ENCODE measurements around the gene CACNA1C.

Gene CACNA1C

DNA sequence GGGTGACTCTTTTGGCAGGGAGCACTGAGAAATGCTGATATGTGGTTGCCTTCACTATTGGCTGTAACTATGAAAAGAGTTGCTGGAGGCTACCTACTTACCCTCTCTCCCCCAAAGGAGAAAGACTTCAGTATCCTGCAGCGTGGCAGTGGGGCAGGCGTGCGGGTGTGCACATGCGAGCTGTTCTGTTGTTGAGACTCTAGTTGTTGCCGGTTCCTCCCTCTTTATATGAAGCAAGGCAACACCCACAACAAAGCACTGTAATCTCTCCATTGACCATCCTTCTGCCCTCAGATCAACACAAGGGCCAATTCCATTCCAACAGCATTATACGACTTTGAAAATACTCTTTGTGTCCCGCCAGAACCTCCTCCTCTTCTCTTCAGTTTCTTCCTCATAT lies 259.4 kb downstream of the CACNA1C start:
- DNase-seq (ENCODE audit: low spot score) = no peak
- FAIRE-seq = no peak

DNA sequence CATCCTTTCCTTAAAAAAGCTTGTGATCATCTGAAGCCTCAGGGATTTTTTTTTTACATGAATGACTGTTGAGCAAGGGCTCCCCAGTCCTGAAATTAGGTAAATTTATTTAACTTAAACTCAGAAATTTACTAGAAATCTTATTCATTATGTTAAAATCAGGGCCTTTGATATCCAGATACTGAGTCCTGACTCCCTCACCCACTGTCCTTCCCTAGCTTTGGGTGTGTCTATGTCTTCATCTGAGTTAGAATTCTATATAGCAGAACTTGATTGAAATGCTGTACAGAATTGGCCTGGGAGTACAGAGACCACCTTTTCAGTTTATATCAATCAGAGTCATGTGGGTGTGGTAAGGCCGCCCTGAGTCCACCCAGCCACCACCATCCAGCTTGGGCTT lies 260.0 kb downstream of the CACNA1C start:
- no peak for FAIRE-seq

DNA sequence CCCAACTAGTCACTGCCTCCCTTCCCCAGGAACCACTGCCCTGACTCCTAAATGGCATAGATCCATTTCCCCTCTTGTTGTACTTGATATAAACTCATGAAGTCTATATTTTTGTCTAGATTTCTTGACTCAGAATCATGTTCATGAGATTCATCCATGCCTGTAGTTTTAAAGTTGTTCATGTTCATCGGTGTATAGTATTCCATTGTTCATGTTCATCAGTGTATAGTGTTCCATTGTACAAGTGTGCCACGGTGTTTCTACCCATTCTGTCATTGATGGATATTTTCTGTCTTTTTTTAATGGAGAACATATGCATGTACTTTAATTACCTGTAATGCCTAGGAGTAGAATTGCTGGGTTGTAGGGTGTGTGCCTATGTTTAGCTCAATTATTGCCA lies 261.7 kb downstream of the CACNA1C start:
- FAIRE-seq (no peak), DNase-seq (ENCODE audit: low spot score) (no peak)

More for the DNA sequence above, 260.0 kb downstream of the CACNA1C start:
- no peak for DNase-seq (ENCODE audit: low spot score)

DNA sequence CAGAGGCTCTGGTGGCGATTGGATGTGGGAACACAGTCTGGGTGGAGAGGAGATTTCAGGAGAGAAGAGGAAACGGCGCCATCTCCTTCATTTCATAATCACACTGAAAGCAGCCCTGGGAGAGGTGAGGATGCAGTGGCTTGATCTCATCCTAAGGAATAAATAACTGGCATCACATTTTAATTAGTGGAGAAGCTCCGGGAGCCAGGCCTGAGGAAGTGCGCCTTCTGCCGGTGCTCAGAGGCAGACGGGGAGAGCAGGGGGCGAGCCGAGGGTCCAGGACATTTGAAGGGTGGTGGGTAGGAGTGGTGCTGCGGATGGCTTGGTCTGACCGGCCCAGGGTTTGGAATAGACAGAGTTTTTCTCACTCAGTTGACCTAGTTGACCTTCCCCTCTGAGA lies 265.0 kb downstream of the CACNA1C start:
- FAIRE-seq (no peak), DNase-seq (ENCODE audit: low spot score) (no peak)

DNA sequence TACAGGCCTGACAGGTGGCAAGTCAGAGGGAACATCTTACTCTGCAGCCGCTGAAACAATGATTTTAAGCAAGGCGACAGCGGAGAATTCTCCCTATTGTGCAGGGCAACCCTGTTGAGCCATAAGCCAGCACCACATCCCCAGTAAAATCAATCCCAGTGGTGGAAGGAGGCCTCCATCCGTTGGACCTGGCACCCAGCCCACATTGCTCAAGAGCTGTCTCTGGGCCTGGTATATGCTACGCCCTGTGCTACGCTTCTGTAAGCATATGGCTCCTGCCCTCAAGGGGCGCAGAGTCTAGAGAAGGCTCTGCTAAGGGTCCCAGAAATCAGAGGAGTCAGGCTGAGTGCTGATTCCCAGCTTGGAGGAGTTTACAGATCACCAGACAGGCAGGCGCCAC lies 265.5 kb downstream of the CACNA1C start:
- no peak for DNase-seq (ENCODE audit: low spot score)
- FAIRE-seq = no peak

DNA sequence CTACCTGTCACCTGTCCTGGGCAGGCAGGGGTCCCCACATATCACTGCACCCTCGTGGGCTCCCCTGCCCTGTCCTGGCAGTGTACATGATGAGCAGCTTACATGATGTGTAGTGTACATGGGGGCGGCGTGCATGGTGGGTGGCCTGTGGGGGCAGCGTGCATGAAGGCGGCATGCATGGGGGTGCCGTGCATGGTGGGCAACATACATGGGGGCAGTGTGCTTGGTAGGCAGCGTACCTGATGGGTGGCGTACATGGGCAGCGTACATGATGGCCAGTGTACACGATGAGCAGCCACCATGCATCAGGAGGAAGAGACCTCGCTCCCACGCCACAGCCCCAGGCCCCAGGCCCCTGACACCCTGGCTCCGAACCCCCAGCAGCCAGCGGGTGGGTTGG lies 266.3 kb downstream of the CACNA1C start:
- DNase-seq (ENCODE audit: low spot score) = no peak
- no peak for FAIRE-seq

DNA sequence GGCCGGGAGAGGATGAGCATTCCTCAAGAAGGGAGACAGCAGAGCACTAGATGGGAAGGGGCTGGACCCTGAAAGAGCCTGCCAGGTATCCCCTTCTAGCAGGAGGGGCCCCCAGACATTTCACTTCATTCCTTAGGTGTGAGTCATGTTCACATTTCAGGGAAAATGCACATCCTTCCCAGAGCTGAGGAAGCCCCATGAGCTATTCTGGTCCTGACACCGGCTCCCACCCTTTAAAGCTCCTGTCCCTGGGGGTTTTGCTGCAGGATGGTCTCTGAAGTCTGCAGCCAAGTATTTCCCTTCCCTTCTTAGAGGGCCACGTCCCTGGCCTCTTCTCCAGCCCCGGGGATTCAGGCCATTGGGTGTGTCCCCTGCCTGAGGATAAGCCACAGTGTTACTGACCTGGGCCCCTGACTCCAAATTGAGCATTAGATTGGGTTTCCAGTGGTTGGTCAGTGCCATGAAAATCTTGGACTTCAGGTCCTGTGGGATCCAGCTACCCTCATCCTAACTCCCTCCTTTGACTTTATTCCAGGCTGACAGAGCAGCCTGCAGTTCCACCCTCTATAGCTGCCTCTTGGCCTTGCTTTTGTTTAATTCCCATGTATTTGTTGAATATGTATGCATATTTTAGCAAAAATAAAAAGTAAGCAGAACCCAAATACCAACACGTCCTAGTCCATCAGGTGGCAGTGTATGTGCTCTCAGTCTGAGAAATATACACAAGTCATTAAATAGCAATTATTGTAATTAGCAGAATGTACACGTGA lies 267.1 kb downstream of the CACNA1C start:
- DNase-seq (ENCODE audit: low spot score) (no peak), FAIRE-seq (no peak)

DNA sequence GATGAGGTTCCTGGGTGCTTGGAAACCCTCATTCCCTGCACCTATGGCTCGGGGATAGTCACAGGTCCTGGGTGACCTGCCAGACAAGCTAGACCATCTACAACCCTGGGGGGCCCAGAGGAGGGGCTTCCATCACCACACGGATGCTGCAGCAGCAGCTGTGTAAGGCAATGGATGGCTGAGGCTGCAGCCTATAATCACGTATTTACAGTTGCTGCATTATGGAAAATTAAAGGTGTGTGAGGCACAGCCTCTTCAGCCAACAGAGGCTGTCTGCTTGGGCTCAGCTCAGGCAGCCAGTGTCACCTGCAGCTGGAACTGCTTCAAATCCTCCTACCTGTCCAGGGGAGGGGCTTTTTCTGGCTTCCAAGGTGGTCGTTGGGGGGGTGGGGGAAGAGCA lies 268.1 kb downstream of the CACNA1C start:
- DNase-seq (ENCODE audit: low spot score) (no peak), FAIRE-seq (no peak)

DNA sequence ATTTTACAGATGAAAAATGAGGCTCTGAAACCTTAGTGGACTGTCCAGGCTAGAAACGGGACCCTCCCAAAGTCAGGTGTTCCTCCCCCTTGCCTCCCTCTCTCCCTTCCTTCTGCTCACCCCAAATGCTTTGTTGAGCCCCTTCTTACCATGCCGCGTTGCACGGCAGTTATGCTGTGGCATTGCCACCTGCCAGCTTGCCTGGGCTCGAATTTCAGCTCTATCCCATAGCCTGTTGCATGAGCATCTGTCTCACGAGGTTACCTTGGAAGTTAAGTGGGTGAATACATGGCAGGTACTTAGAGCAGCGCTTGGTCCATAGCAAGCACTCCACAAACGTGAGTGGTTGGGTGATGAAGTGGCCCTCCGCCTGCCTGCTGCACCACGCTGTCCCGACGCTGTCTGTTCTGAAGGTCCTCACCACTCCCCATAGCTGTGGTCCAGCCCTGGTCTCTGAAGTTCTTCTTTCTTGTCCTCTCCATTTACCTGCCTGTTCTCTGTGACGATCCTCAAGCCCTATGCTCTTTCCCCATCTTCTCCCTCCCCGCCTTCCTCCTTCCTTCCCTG lies 269.9 kb downstream of the CACNA1C start:
- FAIRE-seq = no peak
- DNase-seq (ENCODE audit: low spot score) = no peak

DNA sequence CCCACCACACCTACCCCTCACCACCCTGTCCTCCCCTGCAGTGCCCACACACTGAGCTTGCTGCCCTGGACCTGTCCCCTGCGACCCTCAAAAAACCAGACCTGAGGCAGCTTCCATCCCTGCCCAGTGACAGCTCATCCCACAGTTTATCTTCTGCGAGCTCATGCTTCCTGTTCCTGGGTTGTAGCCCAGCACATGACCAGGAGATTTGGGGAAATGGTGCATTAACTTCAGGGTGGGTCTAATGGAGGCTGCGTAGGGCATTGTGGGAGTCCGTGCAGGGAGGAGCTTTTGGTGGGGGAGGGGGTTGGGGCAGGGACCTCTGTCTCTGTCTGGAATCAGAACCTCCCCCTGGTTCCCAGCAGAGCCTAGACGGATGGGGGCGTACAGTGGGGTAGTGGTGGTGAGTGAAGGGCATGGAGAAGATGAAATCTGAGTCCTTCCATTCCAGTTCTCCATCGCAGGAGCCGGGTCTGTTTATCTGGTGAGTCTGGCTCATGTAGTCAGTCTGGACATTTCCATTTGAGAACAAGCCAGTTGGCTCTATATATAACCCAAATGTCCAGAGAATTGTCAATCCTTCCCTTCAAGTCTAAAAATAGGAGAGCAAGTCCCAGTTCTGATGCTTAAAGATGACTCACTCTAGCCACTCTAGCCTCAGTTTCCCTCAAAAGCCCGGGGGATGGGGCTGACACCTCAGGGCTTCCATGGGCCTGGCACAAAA lies 270.9 kb downstream of the CACNA1C start:
- DNase-seq (ENCODE audit: low spot score) = no peak

DNA sequence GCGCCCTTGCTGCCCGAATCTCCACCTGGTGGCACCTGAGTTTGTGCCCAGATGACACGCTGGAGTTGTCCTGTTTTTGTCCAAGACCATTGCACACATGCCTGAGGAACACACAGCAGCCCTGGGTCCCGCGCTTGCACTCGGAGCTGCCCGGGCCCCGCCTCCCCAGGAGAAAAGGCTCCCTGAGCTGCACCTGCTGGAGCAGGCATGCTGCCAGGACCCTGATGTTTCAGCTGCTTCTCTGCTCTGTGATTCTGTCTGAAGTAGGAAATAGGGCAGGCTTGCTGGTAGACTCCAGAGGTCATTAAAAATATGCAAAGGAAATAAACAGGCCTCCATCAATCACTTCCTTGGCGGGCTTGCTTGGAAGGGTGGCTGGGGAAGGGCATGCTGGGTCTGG lies 271.6 kb downstream of the CACNA1C start:
- FAIRE-seq (no peak), DNase-seq (ENCODE audit: low spot score) (no peak)

More for the DNA sequence above, 270.9 kb downstream of the CACNA1C start:
- no peak for FAIRE-seq

DNA sequence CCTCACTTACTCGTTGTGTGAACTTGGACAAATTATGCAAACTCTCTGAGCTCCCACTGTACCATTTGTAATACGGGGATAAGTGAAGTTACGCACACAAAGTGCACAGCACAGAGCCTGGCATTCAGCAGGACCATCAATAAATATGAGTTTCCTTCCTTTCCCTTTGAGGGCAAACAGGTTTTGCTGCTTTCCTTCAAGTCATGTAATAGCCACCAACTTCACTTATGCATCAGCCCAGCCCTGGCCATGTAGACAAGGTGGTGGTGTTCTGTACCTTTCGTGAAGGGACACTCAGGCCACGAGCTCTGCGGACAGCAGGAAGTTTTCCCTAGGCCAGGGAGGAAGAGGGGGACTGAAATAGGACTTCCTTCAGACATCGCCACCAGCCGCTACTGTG lies 272.7 kb downstream of the CACNA1C start:
- DNase-seq (ENCODE audit: low spot score) (no peak), FAIRE-seq (no peak)

DNA sequence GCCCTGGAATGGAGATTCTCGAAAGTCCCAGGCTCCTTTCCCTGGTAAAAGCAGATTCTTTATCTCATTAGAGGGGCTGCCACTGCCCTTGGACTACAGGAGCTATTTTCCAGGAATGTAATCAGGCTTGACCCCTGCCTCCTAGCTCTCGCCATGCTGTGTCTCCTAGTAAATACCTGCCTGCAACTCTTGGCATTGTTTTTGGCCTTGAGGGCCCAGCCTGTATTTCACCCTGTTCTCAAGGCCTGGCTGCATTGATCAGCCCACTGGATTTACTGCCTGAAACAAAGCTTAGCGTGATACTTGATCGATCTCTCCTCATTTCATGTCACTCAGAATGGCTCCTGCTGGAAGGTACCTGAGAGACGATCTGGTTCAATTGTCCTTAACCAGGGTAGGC lies 273.7 kb downstream of the CACNA1C start:
- FAIRE-seq (no peak), DNase-seq (ENCODE audit: low spot score) (no peak)

DNA sequence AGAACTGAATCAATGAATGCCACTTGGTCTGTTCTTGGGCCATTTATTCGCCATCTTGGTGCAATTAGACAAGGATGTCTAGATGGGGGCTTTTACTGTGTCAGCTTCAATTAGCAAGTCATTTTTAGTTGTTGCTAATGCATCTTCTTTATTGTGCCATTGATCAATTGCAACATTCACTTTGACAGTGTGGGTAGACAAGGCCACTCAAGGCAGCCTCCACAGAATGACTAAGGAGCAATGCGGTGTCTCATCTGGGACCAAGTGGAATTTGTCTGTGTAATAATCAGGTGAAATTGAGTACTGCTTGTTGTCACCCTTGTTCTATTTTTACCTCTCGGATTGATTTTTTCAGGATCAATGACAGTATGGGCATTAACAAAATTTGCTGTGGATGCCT lies 275.9 kb downstream of the CACNA1C start:
- no peak for DNase-seq (ENCODE audit: low spot score)
- FAIRE-seq = no peak

DNA sequence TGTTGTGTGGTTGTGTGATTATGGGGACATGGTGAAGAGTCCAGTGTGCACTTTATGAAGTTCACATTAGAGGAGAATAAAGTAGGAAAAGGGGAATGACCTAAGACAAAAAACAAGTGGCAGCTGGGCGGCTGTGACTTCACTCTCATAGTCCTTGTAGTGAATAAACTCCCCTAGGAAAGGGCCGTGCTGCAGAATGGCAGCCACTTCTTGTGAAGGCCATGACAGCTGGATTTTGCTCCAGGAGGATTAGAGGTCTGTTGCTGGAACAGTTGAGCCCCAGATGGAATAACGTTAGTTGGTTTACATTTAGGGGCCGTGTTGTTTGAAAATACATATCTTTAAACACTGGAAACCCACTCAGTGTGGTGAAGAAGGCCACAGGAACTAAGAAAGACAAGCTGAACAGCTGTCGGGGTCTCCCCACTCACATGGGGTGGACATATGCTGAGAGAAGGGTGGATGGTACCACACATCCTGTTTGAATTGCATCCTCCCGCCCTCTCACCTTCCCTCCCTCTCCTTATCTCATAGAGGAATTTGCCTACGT lies 276.9 kb downstream of the CACNA1C start:
- no peak for DNase-seq (ENCODE audit: low spot score)
- FAIRE-seq = no peak

DNA sequence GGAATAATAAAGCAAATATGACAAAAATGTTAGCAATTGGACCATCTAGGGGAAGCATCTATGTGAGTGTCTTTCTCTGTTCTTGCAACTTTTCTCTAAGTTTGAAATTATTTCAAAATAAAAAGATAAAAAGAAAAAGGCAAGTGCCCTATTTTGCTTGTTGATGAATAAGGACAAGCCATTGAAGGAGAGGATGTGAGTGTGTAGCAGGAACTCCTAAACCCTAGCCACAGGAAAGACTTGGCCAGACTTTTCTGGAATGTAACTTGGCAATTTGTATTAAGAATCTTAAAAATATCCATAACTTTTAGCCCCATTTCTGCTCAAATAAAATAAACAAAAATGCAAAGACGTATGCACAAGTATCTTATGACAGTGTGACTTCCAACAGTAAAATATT lies 279.4 kb downstream of the CACNA1C start:
- no peak for DNase-seq (ENCODE audit: low spot score)
- FAIRE-seq = no peak

DNA sequence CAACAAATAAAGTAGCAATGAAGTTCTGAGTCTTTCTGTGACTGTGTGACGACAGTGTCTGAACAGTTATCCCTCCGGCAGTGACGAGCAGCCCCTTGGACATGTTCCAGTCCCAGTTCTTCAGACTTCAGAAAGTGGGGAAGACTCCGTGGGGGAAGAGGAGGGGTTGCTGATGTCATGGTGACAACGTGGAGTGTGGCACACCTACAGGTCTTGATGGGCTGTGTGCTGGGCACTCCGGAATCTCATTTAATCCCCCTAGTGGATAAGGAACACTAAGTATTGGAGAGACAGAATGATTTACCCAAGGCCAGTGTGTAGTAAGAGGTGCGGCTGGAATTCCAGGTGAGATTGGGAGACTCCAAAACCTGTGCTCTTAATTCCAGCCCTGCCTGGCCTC lies 280.2 kb downstream of the CACNA1C start:
- FAIRE-seq = no peak

DNA sequence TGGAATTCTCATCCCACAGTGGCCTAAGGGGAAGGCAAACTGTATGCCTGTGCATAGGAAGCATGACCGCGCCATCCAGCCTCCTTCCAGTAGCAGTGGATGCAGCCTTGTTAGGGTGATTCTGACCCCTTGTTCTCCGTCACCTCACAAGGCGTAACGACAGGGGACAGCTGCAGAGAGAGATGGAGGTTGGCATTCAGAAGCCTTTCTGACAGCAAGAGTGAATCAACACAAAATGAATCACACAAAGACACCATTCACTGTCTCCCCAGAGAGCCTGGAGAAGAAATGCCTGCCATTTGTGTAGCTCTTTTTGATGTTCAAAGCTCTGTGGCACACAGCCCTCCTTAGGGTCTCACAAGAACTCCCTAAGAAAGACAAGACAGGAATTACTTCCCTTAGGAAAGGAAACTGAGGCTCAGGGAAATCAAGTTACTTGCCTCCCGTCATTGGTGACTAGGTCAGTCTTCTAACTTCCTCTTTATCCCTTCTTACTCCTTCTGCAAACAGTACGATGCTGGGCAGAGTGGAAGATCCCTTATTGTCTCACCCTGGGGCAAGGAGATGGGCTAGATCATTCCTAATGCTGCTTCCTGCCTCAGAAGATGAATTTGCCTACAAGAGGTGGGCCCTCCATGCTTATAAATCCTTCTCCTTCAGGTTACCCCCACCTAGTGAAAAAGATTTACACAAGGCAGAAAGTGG lies 280.9 kb downstream of the CACNA1C start:
- FAIRE-seq (no peak), DNase-seq (ENCODE audit: low spot score) (no peak)

More for the DNA sequence above, 280.2 kb downstream of the CACNA1C start:
- DNase-seq (ENCODE audit: low spot score) = no peak

DNA sequence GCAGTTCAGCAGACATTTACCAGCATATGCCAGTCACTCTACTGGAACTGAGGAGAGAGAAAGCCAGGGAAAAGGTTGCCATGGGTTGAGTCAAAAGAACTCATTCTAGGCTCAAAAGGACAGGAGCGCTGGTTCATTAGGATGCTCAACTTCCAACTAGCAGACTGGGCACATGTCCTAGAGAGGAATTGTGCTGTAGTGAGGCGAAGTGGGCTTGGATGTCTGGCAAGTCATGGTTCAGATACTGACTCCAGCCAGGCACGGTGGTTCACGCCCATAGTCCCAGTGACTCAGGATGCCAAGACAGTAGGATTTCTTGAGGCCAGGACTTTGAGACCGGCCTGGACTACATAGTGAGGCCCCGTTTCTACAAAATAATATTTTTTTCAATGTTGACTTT lies 281.5 kb downstream of the CACNA1C start:
- DNase-seq (ENCODE audit: low spot score) (no peak), FAIRE-seq (no peak)

DNA sequence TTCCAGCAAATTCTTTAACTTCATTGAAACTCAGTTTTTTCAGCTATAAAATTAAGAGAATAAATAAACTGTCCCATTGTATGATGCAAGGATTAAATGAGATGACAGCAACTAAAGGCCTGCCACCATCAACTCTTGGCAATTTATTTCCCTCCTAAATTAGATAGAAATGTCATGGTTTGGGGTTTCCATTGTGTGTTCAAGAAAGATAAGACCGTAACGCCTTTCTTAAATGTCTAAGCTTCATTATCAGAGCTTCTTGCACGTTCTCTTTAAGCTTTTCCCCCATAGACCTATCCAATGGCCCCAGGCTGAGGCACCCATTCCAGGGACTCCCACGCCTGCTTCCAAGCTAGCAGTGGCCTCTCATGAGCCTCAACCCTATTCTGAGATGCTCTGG lies 281.9 kb downstream of the CACNA1C start:
- FAIRE-seq (no peak), DNase-seq (ENCODE audit: low spot score) (no peak)

DNA sequence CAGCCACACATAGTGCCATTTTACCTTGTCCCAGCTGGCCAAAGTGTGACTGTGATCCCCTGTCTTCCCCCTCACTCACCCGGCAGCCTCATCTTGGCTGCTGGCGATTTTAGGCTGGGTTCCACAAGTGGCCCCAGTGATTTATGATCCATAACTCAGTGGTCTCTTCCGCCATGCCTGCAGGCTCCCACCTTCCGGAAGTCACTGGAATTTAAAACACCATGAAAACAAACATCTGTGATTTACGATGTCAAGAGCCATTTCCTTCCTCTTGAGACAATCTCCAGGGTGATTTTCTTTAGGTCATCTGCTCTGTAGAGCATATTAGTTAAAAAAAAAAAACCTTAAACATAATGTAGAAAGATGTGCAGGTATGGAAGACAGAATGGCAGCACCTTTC lies 282.3 kb downstream of the CACNA1C start:
- FAIRE-seq = no peak
- no peak for DNase-seq (ENCODE audit: low spot score)

DNA sequence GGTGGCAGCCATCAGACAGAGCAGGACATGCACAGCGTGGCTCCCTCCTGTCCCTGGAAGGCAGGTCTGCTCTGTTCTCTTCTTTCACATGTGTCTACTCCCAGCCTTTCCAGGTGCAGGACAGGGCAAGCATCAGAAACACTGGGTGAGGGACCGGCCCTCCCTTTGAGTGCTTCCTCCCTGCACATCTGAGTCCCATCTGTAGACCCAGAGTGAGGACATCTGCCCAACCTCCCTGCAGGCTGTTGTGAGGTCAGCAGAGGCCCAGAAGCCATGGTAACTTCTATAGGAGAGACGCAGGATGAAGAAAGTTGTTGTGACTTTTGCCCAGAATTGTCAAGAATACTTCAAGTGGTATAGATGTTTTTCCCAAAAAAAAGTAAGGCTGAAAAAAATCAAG lies 282.7 kb downstream of the CACNA1C start:
- FAIRE-seq (no peak), DNase-seq (ENCODE audit: low spot score) (no peak)
